ENCODE measurements around the gene YES1. TPM values are rescaled to one million over a fixed set of nuclear protein-coding genes. Genes with fewer than 3 reads are reported as not detected.

YES1 gene
- total RNA-seq, 1 experiment from 2014 or later = 84.5 TPM

- Histone ChIP-seq H3K27me3 (ENCODE audit: insufficient read depth, low read length) (no peaks in the 10 kb centered on the region), H3K4me1 (ENCODE audit: control insufficient read depth in 1 of 2, insufficient read depth in 2 of 2, low read length in 2 of 2) (peaks cover 2 to 12% of the 10 kb centered on the region in 2 experiments; a peak in 3 of 4 replicates), H3K4me2 (ENCODE audit: low read length) (peak overlapping the region; percentile 99), H2AFZ (ENCODE audit: low read depth, low read length, poor library complexity, severe bottlenecking) (no peak overlapping the region), H4K20me1 (ENCODE audit: insufficient read depth) (no peaks in the 10 kb centered on the region), H3K9me2 (ENCODE audit: insufficient read depth) (no peaks in the 10 kb centered on the region), H3K27ac (ENCODE audit: low read depth, low read length) (peak overlapping the region; percentile 70), H3K4me3 (replicated peaks in 1 of 2; ENCODE audit: low read depth in 1 of 2, low read length in 2 of 2) (peak overlapping the region; percentile 65 to 82), H3K9me3 (ENCODE audit: control insufficient read depth in 1 of 2, insufficient read depth in 1 of 2, low read depth in 1 of 2, low read length in 2 of 2) (no peaks in the 10 kb centered on the region), H3K36me3 (ENCODE audit: control insufficient read depth in 1 of 2, insufficient read depth in 2 of 2, low read length in 2 of 2) (peaks cover 4 to 5% of the 10 kb centered on the region in 2 experiments; a peak in 2 of 4 replicates), H3K79me2 (ENCODE audit: insufficient read depth, low read length) (peaks cover 58% of the 10 kb centered on the region), H3K9ac (ENCODE audit: low read length) (peak overlapping the region; percentile 95)
- DNase-seq (ENCODE audit: low read depth, low spot score) = no peak
- ChIA-PET RAD21 (ENCODE audit: low non-redundant PET in 1 of 2, low total read pairs in 2 of 2, uncharacterized antibody in 2 of 2, unreplicated experiment in 2 of 2) (no interaction called here), POLR2A (no interaction called here), CTCF (interaction anchor here (1.2 kb wide), 1 partner anchor 87 kb away, joined by 3 read pairs; no protein-coding TSS in a partner anchor)
- ATAC-seq = peak; percentile 4
- BruUV-seq (replicated peaks) = no TSS peak
- intact Hi-C loops (cut with micrococcal nuclease) = loop anchor here (5.0 kb wide), 1 partner anchor 54 kb away; the partner anchor contains the start of gene TYMS
- TF ChIP-seq ELF1 (IDR thresholded peaks at IDR 0.05; ENCODE audit: borderline replicate concordance, low read depth) = no peak
- TF ChIP-seq SP1 (IDR thresholded peaks at IDR 0.05; ENCODE audit: low read depth) = 0 out of 2 replicates have a peak, but pooled peaks have one; percentile 8
- TF ChIP-seq RAD21 (IDR thresholded peaks at IDR 0.05; ENCODE audit: low read depth) = no peak
Observed at GRCh38 chr18:711310-711656, 100.8 kb downstream of the YES1 start.

- POLR2A ChIA-PET = no interaction called here
- peak overlapping the region; percentile 95 for H3K9ac ChIP-seq (ENCODE audit: low read length)
- CTCF ChIA-PET = interaction anchor here (1.2 kb wide), 1 partner anchor 87 kb away, joined by 3 read pairs; no protein-coding TSS in a partner anchor
Observed at GRCh38 chr18:710418-711300, 101.4 kb downstream of the YES1 start.

More at GRCh38 chr18:710418-711300, 101.4 kb downstream of the YES1 start:
- Histone ChIP-seq H2AFZ (ENCODE audit: low read depth, low read length, poor library complexity, severe bottlenecking) (no peak overlapping the region), H3K27ac (ENCODE audit: low read depth, low read length) (no peak overlapping the region; the same call in 1 of the 2 replicates), H3K79me2 (ENCODE audit: insufficient read depth, low read length) (peaks cover 63% of the 10 kb centered on the region), H3K4me2 (ENCODE audit: low read length) (peak overlapping the region; percentile 99), H3K9me2 (ENCODE audit: insufficient read depth) (no peaks in the 10 kb centered on the region), H3K36me3 (ENCODE audit: control insufficient read depth in 1 of 2, insufficient read depth in 2 of 2, low read length in 2 of 2) (peaks cover 5 to 7% of the 10 kb centered on the region in 2 experiments; a peak in 2 of 4 replicates), H3K27me3 (ENCODE audit: insufficient read depth, low read length) (no peaks in the 10 kb centered on the region), H3K4me3 (replicated peaks in 1 of 2; ENCODE audit: low read depth in 1 of 2, low read length in 2 of 2) (peak overlapping the region; percentile 65 to 82), H4K20me1 (ENCODE audit: insufficient read depth) (no peaks in the 10 kb centered on the region), H3K4me1 (ENCODE audit: control insufficient read depth in 1 of 2, insufficient read depth in 2 of 2, low read length in 2 of 2) (peaks cover 2 to 12% of the 10 kb centered on the region in 2 experiments; a peak in 3 of 4 replicates), H3K9me3 (ENCODE audit: control insufficient read depth in 1 of 2, insufficient read depth in 1 of 2, low read depth in 1 of 2, low read length in 2 of 2) (no peaks in the 10 kb centered on the region)
- ATAC-seq = no peak
- TF ChIP-seq SP1 (IDR thresholded peaks at IDR 0.05; ENCODE audit: low read depth) = no peak
- intact Hi-C loops (cut with micrococcal nuclease) = loop anchor here (5.0 kb wide), 1 partner anchor 53 kb away; the partner anchor contains the start of gene TYMS
- no peak for DNase-seq (ENCODE audit: low read depth, low spot score)
- BruUV-seq (replicated peaks) = no TSS peak
- RAD21 ChIA-PET (ENCODE audit: low non-redundant PET in 1 of 2, low total read pairs in 2 of 2, uncharacterized antibody in 2 of 2, unreplicated experiment in 2 of 2) = interaction anchor here in 1 of 2 experiments (1.0 kb wide), 1 partner anchor 128 kb away, joined by 3 read pairs; no protein-coding TSS in a partner anchor
